T follicular helper cell (primary cell): Measurements from ENCODE around the gene PROM2.

Source experiments
- DNase-seq: peaks from one replicate; pipeline ENCODE4 v3.0.0-alpha.2; 2020; ENCODE audit warnings: low read depth

The PROM2 gene

GRCh38 chr2:95306336-95306895 is 32.2 kb downstream of the PROM2 start:
- DNase-seq, result no peak

- DNase-seq, result no peak
These were observed 32.8 kb downstream of the PROM2 start for GRCh38 chr2:95307036-95307435.

- DNase-seq, result no peak
These were observed 33.6 kb downstream of the PROM2 start for GRCh38 chr2:95307878-95308277.

GRCh38 chr2:95308426-95308990 is 34.3 kb downstream of the PROM2 start:
- no peak for DNase-seq

- no peak for DNase-seq
These were observed 35.4 kb downstream of the PROM2 start for GRCh38 chr2:95309599-95309998.

- no peak for DNase-seq
These were observed 36.0 kb downstream of the PROM2 start for GRCh38 chr2:95310216-95310615.

- DNase-seq, result no peak
These were observed 36.4 kb downstream of the PROM2 start for GRCh38 chr2:95310651-95311050.

GRCh38 chr2:95311815-95312542 is 37.7 kb downstream of the PROM2 start:
- no peak for DNase-seq

- no peak for DNase-seq
These were observed 38.4 kb downstream of the PROM2 start for GRCh38 chr2:95312543-95313201.

GRCh38 chr2:95313296-95314131 is 39.3 kb downstream of the PROM2 start:
- no peak for DNase-seq

- no peak for DNase-seq
These were observed 40.3 kb downstream of the PROM2 start for GRCh38 chr2:95314598-95314963.

GRCh38 chr2:95314964-95315611 is 40.8 kb downstream of the PROM2 start:
- DNase-seq, result no peak

- no peak for DNase-seq
These were observed 41.7 kb downstream of the PROM2 start for GRCh38 chr2:95315801-95316411.

GRCh38 chr2:95316466-95317122 is 42.3 kb downstream of the PROM2 start:
- no peak for DNase-seq

- DNase-seq, result no peak
These were observed 42.9 kb downstream of the PROM2 start for GRCh38 chr2:95317123-95317500.

GRCh38 chr2:95317665-95318425 is 43.6 kb downstream of the PROM2 start:
- no peak for DNase-seq

GRCh38 chr2:95318431-95319220 is 44.4 kb downstream of the PROM2 start:
- no peak for DNase-seq

GRCh38 chr2:95319481-95320343 is 45.5 kb downstream of the PROM2 start:
- no peak for DNase-seq
